GM23338 (cell line): Measurements from ENCODE around the gene TRIM63. TPM values are rescaled to one million over a fixed set of nuclear protein-coding genes. Genes with fewer than 3 reads are reported as not detected.

Experiments used
- ATAC-seq: fragments of 200-7000 bp; cut with Tn5 transposase; 3 replicates; pipeline ENCODE4 v1.9.1; 2020
- DNase-seq: peaks from one replicate; pipeline ENCODE4 v3.0.0-alpha.2; 2015; ENCODE audit warnings: low spot score
- H2AFZ ChIP-seq: fragments of 200-600 bp; sonication (generic); 2 replicates; pipeline ENCODE4 v1.8.0; 2016; ENCODE audit warnings: antibody characterized with exemption, mild to moderate bottlenecking, moderate library complexity
- H3F3A ChIP-seq: fragments of 200-600 bp; sonication (generic); replicated peaks from 2 replicates; pipeline ENCODE4 v1.8.0; 2017; ENCODE audit warnings: antibody characterized with exemption, mixed run types, low read depth
- H3K27ac ChIP-seq: fragments of 200-600 bp; sonication (generic); 2 replicates; pipeline ENCODE4 v1.6.1; 2016; ENCODE audit warnings: low read depth
- H3K27me3 ChIP-seq: fragments of 200-600 bp; sonication (generic); 2 replicates; pipeline ENCODE4 v1.8.0; 2016; ENCODE audit warnings: mild to moderate bottlenecking, mixed run types, moderate library complexity; ENCODE audit not compliant: insufficient read depth
- H3K36me3 ChIP-seq: fragments of 200-600 bp; sonication (generic); 2 replicates; pipeline ENCODE4 v1.8.0; 2016; ENCODE audit warnings: mild to moderate bottlenecking; ENCODE audit not compliant: insufficient read depth
- H3K4me1 ChIP-seq: fragments of 200-600 bp; sonication (generic); 2 replicates; pipeline ENCODE4 v1.8.0; 2016; ENCODE audit warnings: mild to moderate bottlenecking, moderate library complexity; ENCODE audit not compliant: insufficient read depth
- H3K4me2 ChIP-seq: fragments of 200-600 bp; sonication (generic); 2 replicates; pipeline ENCODE4 v1.7.1; 2017; ENCODE audit warnings: mixed run types
- H3K4me3 ChIP-seq: fragments of 200-600 bp; sonication (generic); 2 replicates; pipeline ENCODE4 v1.6.1; 2016; ENCODE audit warnings: mixed run types
- H3K79me2 ChIP-seq: fragments of 200-600 bp; sonication (generic); replicated peaks from 2 replicates; pipeline ENCODE4 v1.8.0; 2017; ENCODE audit warnings: mild to moderate bottlenecking; ENCODE audit not compliant: insufficient read depth
- H3K9me2 ChIP-seq: fragments of 200-600 bp; sonication (generic); 2 replicates; pipeline ENCODE4 v1.8.0; 2017; ENCODE audit not compliant: insufficient read depth
- H4K20me1 ChIP-seq: fragments of 200-600 bp; sonication (generic); replicated peaks from 2 replicates; pipeline ENCODE4 v1.8.0; 2017; ENCODE audit warnings: mild to moderate bottlenecking; ENCODE audit not compliant: insufficient read depth
- H3K27ac Mint-ChIP-seq: 2 replicates; pipeline ENCODE4 v1.8.0; 2020; ENCODE audit warnings: inconsistent platforms, mild to moderate bottlenecking, moderate library complexity, mixed read lengths
- H3K27me3 Mint-ChIP-seq: 3 replicates; pipeline ENCODE4 v1.8.0; 2022; ENCODE audit warnings: low read depth, mild to moderate bottlenecking, moderate library complexity, mixed read lengths, inconsistent platforms; ENCODE audit not compliant: insufficient read depth, poor library complexity
- H3K36me3 Mint-ChIP-seq: 3 replicates; pipeline ENCODE4 v1.8.0; 2021; ENCODE audit warnings: low read depth, mild to moderate bottlenecking, inconsistent platforms, moderate library complexity, mixed read lengths
- H3K4me1 Mint-ChIP-seq: 3 replicates; pipeline ENCODE4 v1.8.0; 2020; ENCODE audit warnings: mild to moderate bottlenecking, inconsistent platforms, mixed read lengths
- H3K4me3 Mint-ChIP-seq: 3 replicates; pipeline ENCODE4 v1.8.0; 2021; ENCODE audit warnings: moderate library complexity, mild to moderate bottlenecking, inconsistent platforms, mixed read lengths
- H3K9me3 Mint-ChIP-seq: 3 replicates; pipeline ENCODE4 v1.8.0; 2020; ENCODE audit warnings: moderate library complexity, mild to moderate bottlenecking, inconsistent platforms, mixed read lengths
- EZH2 ChIP-seq: fragments of 200-600 bp; sonication (generic); IDR thresholded peaks from one replicate; pipeline ENCODE4 v1.8.0; 2017; ENCODE audit warnings: antibody characterized with exemption, mild to moderate bottlenecking, low read depth; ENCODE audit not compliant: unreplicated experiment
- NANOG ChIP-seq: IDR thresholded peaks from 2 replicates; pipeline ENCODE4 v1.6.1; 2016; ENCODE audit warnings: antibody characterized with exemption, borderline replicate concordance
- POLR2AphosphoS5 ChIP-seq: IDR thresholded peaks from 2 replicates; pipeline ENCODE4 v1.6.1; 2016; ENCODE audit warnings: antibody characterized with exemption, low read depth
- ZNF114 ChIP-seq: fragments of 250-450 bp; sonication (Bioruptor Pico); IDR thresholded peaks from 2 replicates; pipeline ENCODE4 v1.5.0; 2020; ENCODE audit warnings: mild to moderate bottlenecking, moderate library complexity
- polyA plus RNA-seq: library from polyadenylated mRNA; unstranded; fragments of >200 nt; fragmentation: Nextera tagmentation; extraction: Ambion mirVana; gene quantifications from 2 replicates; pipeline ENCODE4 v1.2.1, GENCODE V29; 2016
- total RNA-seq: library from RNA; depleted of rRNA; stranded (reverse); fragments of >200 nt; shearing (Covaris generic); gene quantifications from 2 replicates; pipeline ENCODE4 v1.2.3, GENCODE V29; 2014
- TF ChIP-seq, protein P1 (sequence below): IDR thresholded peaks from one replicate; pipeline ENCODE4 v1.6.1; 2018; ENCODE audit warnings: antibody characterized with exemption; ENCODE audit not compliant: unreplicated experiment

The TRIM63 gene
- total and polyA plus RNA-seq, 2 experiments from 2014 or later: 0.17 TPM; not detected in 1

DNA sequence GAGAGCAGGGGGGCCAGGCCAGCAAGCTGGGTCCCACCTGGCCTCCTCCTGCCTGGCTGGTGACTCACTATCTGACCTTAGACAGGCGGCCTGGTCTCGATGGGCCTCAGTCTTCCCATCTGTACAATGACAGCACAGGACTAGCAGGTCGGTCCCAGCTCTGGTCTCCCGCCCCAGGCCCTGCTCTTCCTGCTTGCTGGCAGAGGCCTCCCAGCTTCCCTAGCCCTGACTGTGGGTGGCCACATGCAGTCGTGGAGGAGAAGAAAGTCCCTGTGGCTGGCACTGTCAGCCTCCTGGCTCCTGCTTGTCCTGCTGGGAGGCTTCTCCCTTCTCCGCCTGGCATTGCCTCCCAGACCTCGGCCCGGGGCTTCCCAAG is 45.0 kb downstream of the TRIM63 start:
- H3K36me3 Mint-ChIP-seq: no peaks in the 10 kb centered on the region
- no peak for TF ChIP-seq POLR2AphosphoS5
- TF ChIP-seq ZNF114 (CRISPR knock-in tag): no peak
- H3K27ac Mint-ChIP-seq: no peak overlapping the region
- Histone ChIP-seq H2AFZ (no peak overlapping the region), H3K27me3 (no peaks in the 10 kb centered on the region), H3K9me2 (no peaks in the 10 kb centered on the region), H3F3A (no peaks in the 10 kb centered on the region), H3K27ac (no peak overlapping the region), H3K36me3 (no peaks in the 10 kb centered on the region), H3K4me1 (peaks cover 3% of the 10 kb centered on the region; the same call in 1 of the 2 replicates), H3K4me3 (no peak overlapping the region; the same call in 1 of the 2 replicates), H3K4me2 (peak overlapping the region; percentile 78; the same call in 1 of the 2 replicates), H3K79me2 (no peaks in the 10 kb centered on the region), H4K20me1 (no peaks in the 10 kb centered on the region)
- H3K4me1 Mint-ChIP-seq: peaks cover 21% of the 10 kb centered on the region
- H3K27me3 Mint-ChIP-seq: peaks cover 9% of the 10 kb centered on the region
- ATAC-seq (no peak), DNase-seq (no peak)
- H3K9me3 Mint-ChIP-seq: no peaks in the 10 kb centered on the region
- H3K4me3 Mint-ChIP-seq: no peak overlapping the region

DNA sequence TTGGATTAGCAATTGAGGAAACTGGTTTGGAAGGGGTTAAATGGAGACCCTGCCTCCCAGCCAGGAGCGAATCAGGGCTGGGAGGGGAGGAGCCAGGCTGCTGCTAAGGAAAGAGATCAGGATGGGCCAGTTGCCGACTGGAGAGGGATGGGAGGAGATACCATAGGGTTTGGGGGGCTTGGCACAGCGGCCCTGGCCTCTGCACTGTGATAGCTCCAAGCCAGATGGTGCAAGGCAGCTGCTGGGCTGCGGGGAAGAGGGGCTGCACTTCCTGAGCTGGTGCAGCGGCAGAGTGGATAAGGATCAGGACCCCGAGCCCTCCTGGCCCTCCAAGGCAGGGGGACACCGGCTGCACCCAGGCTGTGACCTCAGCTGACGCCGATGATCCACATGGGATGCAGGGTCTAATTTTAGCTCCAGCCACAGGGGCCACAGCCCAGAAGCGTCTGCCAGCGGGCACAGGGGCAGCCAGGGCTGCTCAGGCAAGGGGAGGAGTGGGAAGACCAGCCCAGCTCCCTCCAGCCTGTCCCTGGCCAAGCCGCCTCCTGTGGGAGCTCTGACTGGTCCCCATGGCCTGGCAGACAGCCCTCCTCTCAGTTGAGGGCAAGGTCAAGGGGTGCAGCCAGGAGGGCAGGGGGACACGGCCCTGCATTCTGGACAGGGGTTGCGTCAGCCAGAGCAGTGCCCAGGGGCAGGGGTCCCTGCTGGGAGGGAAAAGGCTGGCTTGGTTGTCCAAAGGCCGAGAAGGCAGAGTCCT is 45.6 kb downstream of the TRIM63 start, which contains the start of gene EXTL1:
Gene EXTL1 (plus strand): TSS at position 129 of the 757 bp plus-strand sequence. CDS start 872 bp downstream, outside the sequence.
- no peaks in the 10 kb centered on the region for H3K36me3 Mint-ChIP-seq
- no peaks in the 10 kb centered on the region for H3F3A ChIP-seq
- peaks cover 9% of the 10 kb centered on the region for H3K27me3 Mint-ChIP-seq
- peak; percentile 94 for DNase-seq
- peak within 1 kb of the TSS; percentile 75 for H2AFZ ChIP-seq
- no peaks in the 10 kb centered on the region for H3K36me3 ChIP-seq
- peak; percentile 92 for ATAC-seq
- peaks cover 3% of the 10 kb centered on the region; the same call in 1 of the 2 replicates for H3K4me1 ChIP-seq
- H3K4me2 ChIP-seq: peak within 1 kb of the TSS; percentile 78
- TF ChIP-seq POLR2AphosphoS5: peak; percentile 95
- TF ChIP-seq NANOG: no peak
- TF ChIP-seq EZH2: no peak
- no peak for TF ChIP-seq ZNF114 (CRISPR knock-in tag)
- TF ChIP-seq, protein P1, sequence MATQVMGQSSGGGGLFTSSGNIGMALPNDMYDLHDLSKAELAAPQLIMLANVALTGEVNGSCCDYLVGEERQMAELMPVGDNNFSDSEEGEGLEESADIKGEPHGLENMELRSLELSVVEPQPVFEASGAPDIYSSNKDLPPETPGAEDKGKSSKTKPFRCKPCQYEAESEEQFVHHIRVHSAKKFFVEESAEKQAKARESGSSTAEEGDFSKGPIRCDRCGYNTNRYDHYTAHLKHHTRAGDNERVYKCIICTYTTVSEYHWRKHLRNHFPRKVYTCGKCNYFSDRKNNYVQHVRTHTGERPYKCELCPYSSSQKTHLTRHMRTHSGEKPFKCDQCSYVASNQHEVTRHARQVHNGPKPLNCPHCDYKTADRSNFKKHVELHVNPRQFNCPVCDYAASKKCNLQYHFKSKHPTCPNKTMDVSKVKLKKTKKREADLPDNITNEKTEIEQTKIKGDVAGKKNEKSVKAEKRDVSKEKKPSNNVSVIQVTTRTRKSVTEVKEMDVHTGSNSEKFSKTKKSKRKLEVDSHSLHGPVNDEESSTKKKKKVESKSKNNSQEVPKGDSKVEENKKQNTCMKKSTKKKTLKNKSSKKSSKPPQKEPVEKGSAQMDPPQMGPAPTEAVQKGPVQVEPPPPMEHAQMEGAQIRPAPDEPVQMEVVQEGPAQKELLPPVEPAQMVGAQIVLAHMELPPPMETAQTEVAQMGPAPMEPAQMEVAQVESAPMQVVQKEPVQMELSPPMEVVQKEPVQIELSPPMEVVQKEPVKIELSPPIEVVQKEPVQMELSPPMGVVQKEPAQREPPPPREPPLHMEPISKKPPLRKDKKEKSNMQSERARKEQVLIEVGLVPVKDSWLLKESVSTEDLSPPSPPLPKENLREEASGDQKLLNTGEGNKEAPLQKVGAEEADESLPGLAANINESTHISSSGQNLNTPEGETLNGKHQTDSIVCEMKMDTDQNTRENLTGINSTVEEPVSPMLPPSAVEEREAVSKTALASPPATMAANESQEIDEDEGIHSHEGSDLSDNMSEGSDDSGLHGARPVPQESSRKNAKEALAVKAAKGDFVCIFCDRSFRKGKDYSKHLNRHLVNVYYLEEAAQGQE: no peak
- no peaks in the 10 kb centered on the region for H4K20me1 ChIP-seq
- H3K27ac ChIP-seq: no peak within 1 kb of the TSS
- H3K4me1 Mint-ChIP-seq: peaks cover 24% of the 10 kb centered on the region
- peak within 1 kb of the TSS; percentile 55 for H3K4me3 ChIP-seq
- H3K9me2 ChIP-seq: no peaks in the 10 kb centered on the region
- H3K27me3 ChIP-seq: no peaks in the 10 kb centered on the region
- H3K4me3 Mint-ChIP-seq: peak within 1 kb of the TSS; percentile 78
- no peaks in the 10 kb centered on the region for H3K9me3 Mint-ChIP-seq
- H3K27ac Mint-ChIP-seq: no peak within 1 kb of the TSS; the same call in 1 of the 2 replicates
- no peaks in the 10 kb centered on the region for H3K79me2 ChIP-seq
